ENCODE measurements around the gene RAP1B.

RAP1B gene

GRCh38 chr12:68638721-68639395 is 28.2 kb downstream of the RAP1B start:
- TF ChIP-seq ARNT (IDR thresholded peaks at IDR 0.05), result no peak
- no peak for TF ChIP-seq TARDBP (IDR thresholded peaks at IDR 0.05)
- TF ChIP-seq FOXM1 (IDR thresholded peaks at IDR 0.05; ENCODE audit: borderline replicate concordance), result no peak
- TF ChIP-seq, protein P1, sequence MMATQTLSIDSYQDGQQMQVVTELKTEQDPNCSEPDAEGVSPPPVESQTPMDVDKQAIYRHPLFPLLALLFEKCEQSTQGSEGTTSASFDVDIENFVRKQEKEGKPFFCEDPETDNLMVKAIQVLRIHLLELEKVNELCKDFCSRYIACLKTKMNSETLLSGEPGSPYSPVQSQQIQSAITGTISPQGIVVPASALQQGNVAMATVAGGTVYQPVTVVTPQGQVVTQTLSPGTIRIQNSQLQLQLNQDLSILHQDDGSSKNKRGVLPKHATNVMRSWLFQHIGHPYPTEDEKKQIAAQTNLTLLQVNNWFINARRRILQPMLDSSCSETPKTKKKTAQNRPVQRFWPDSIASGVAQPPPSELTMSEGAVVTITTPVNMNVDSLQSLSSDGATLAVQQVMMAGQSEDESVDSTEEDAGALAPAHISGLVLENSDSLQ (IDR thresholded peaks at IDR 0.05), result no peak
- no peak for DNase-seq (ENCODE audit: extremely low spot score)
- ChIA-PET POLR2A (interaction anchor here (0.9 to 1.3 kb wide), 2 partner anchors 12 to 28 kb away, joined by 3 to 4 read pairs; partner anchors contain the start of gene RAP1B), CTCF (no interaction called here)

- ChIA-PET POLR2A (interaction anchor here (0.9 to 1.3 kb wide), 2 partner anchors 12 to 29 kb away, joined by 3 to 4 read pairs; partner anchors contain the start of gene RAP1B), CTCF (no interaction called here)
- DNase-seq (ENCODE audit: extremely low spot score), result no peak
- TF ChIP-seq ELF4 (IDR thresholded peaks at IDR 0.05) (no peak), SP1 (IDR thresholded peaks at IDR 0.05) (no peak), CTBP1 (IDR thresholded peaks at IDR 0.05; ENCODE audit: borderline replicate concordance) (no peak), SUZ12 (IDR thresholded peaks at IDR 0.05) (no peak), FOXA1 (IDR thresholded peaks at IDR 0.05) (no peak), HDGF (IDR thresholded peaks at IDR 0.05; ENCODE audit: borderline replicate concordance) (no peak), TARDBP (IDR thresholded peaks at IDR 0.05) (no peak), FOXK2 (IDR thresholded peaks at IDR 0.05) (no peak), L3MBTL2 (conservative IDR thresholded peaks at IDR 0.05) (no peak), FOXM1 (IDR thresholded peaks at IDR 0.05; ENCODE audit: borderline replicate concordance) (no peak), BHLHE40 (IDR thresholded peaks at IDR 0.05; ENCODE audit: borderline replicate concordance) (no peak), ZNF384 (IDR thresholded peaks at IDR 0.05) (no peak), NFRKB (IDR thresholded peaks at IDR 0.05) (no peak), LEF1 (IDR thresholded peaks at IDR 0.05; ENCODE audit: borderline replicate concordance) (no peak), ARNT (IDR thresholded peaks at IDR 0.05) (no peak)
- TF ChIP-seq, protein P1 (IDR thresholded peaks at IDR 0.05), result no peak
These were observed 28.7 kb downstream of the RAP1B start for GRCh38 chr12:68639396-68639767.

- DNase-seq (ENCODE audit: extremely low spot score), result no peak
- TF ChIP-seq CTBP1 (IDR thresholded peaks at IDR 0.05; ENCODE audit: borderline replicate concordance), result no peak
- no peak for TF ChIP-seq ARNT (IDR thresholded peaks at IDR 0.05)
- no peak for TF ChIP-seq ELF4 (IDR thresholded peaks at IDR 0.05)
- no peak for TF ChIP-seq TARDBP (IDR thresholded peaks at IDR 0.05)
- TF ChIP-seq FOXM1 (IDR thresholded peaks at IDR 0.05; ENCODE audit: borderline replicate concordance), result no peak
- TF ChIP-seq SP1 (IDR thresholded peaks at IDR 0.05), result no peak
- TF ChIP-seq NFRKB (IDR thresholded peaks at IDR 0.05), result no peak
- TF ChIP-seq HDGF (IDR thresholded peaks at IDR 0.05; ENCODE audit: borderline replicate concordance), result no peak
- no peak for TF ChIP-seq FOXA1 (IDR thresholded peaks at IDR 0.05)
- TF ChIP-seq BHLHE40 (IDR thresholded peaks at IDR 0.05; ENCODE audit: borderline replicate concordance), result no peak
- no peak for TF ChIP-seq LEF1 (IDR thresholded peaks at IDR 0.05; ENCODE audit: borderline replicate concordance)
- no peak for TF ChIP-seq L3MBTL2 (conservative IDR thresholded peaks at IDR 0.05)
- TF ChIP-seq FOXK2 (IDR thresholded peaks at IDR 0.05), result no peak
- TF ChIP-seq, protein P1 (IDR thresholded peaks at IDR 0.05), result no peak
- TF ChIP-seq ZNF384 (IDR thresholded peaks at IDR 0.05), result no peak
- TF ChIP-seq SUZ12 (IDR thresholded peaks at IDR 0.05), result no peak
- CTCF ChIA-PET, result no interaction called here
- POLR2A ChIA-PET, result no interaction called here
These were observed 30.4 kb downstream of the RAP1B start for GRCh38 chr12:68641138-68641537.

DNA sequence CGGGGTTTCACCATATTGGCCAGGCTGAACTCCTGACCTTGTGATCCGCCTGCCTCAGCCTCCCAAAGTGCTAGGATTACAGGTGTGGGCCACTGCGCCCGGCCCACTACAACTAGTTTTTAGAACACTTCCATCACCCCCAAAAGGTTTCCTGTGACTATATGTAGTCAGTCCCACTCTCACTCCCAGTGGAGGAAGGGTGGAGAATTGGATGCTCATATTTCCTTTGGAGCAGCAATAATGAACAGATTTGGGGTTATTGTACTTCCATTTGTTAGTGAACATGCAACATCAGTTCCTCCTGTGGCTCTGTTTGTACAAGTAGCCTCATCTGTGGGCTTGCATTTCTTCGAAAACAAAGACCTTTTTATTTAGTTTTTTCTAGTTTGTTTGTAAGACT is 35.8 kb downstream of the RAP1B start:
- TF ChIP-seq TARDBP (IDR thresholded peaks at IDR 0.05) (no peak), BHLHE40 (IDR thresholded peaks at IDR 0.05; ENCODE audit: borderline replicate concordance) (no peak), FOXM1 (IDR thresholded peaks at IDR 0.05; ENCODE audit: borderline replicate concordance) (no peak), L3MBTL2 (conservative IDR thresholded peaks at IDR 0.05) (no peak), SUZ12 (IDR thresholded peaks at IDR 0.05) (no peak)
- ChIA-PET CTCF (no interaction called here), POLR2A (no interaction called here)
- DNase-seq (ENCODE audit: extremely low spot score), result no peak

- TF ChIP-seq LEF1 (IDR thresholded peaks at IDR 0.05; ENCODE audit: borderline replicate concordance) (no peak), ELF4 (IDR thresholded peaks at IDR 0.05) (no peak)
- TF ChIP-seq, protein P1 (IDR thresholded peaks at IDR 0.05), result peak; percentile 63
- no peak for DNase-seq (ENCODE audit: extremely low spot score)
- ChIA-PET POLR2A (no interaction called here), CTCF (interaction anchor here (0.7 kb wide), 1 partner anchor 81 kb away, joined by 3 read pairs; no protein-coding TSS in a partner anchor)
These were observed 36.8 kb downstream of the RAP1B start for GRCh38 chr12:68647507-68647906.

DNA sequence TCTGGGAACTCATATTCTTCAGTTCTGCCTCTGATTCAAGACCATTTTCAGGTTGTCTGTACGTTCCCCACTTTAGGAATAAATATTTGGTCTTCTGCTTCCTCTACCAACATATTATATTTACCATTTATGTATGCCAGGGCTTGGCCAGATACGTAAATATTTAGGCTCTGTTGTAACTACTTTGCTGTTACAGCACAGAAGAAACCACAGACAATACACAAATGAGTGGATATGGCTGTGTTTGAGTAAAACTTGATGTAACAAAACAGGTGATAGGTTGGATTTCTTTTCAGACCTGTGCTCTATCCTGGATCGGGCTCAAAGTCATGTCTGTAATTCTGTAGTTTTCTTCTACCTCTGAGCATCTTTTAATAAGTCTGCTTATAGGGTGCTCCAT is 37.5 kb downstream of the RAP1B start:
- ChIA-PET POLR2A (no interaction called here), CTCF (no interaction called here)
- no peak for DNase-seq (ENCODE audit: extremely low spot score)
- no peak for TF ChIP-seq SUZ12 (IDR thresholded peaks at IDR 0.05)

Measured in HEK293T (cell line).